PC-3 (cell line): ENCODE results near the gene SULT1C4. TPM values are rescaled to one million over a fixed set of nuclear protein-coding genes. Genes with fewer than 3 reads are reported as not detected.

Experiments used
- ATAC-seq: fragments of 200-7000 bp; cut with Tn5 transposase; 2 replicates; pipeline ENCODE4 v1.9.1; 2020; ENCODE audit warnings: mild to moderate bottlenecking, moderate library complexity
- BruUV-seq: library from RNA; stranded (reverse); fragments of 400-500 nt; replicated peaks from 2 replicates; lab custom pipeline; 2021; lab: Mats Ljungman, UMichigan
- CTCF ChIA-PET: fragments of 300-600 bp; sonication (Branson Sonifier 250); formaldehyde crosslinking; loops from one replicate; lab custom pipeline; 2022; ENCODE audit warnings: antibody characterized with exemption; lab: Charles Lee
- POLR2A ChIA-PET: fragments of 300-600 bp; sonication (Branson Sonifier 250); formaldehyde crosslinking; loops from one replicate; lab custom pipeline; 2022; ENCODE audit warnings: antibody characterized with exemption; ENCODE audit not compliant: unreplicated experiment; lab: Charles Lee
- DNase-seq: peaks from one replicate; pipeline ENCODE4 v3.0.0-alpha.2; 2015
- H2AFZ ChIP-seq: fragments of 300-600 bp; sonication (generic); 2 replicates; pipeline ENCODE4 v1.6.0; 2016; ENCODE audit warnings: antibody characterized with exemption, low read length
- H3F3A ChIP-seq: fragments of 300-600 bp; sonication (generic); one replicate; pipeline ENCODE4 v1.6.0; 2017; ENCODE audit warnings: antibody characterized with exemption, low read length, control low read depth, mild to moderate bottlenecking; ENCODE audit not compliant: unreplicated experiment
- H3K27ac ChIP-seq: fragments of 300-600 bp; sonication (generic); 2 replicates; pipeline ENCODE4 v1.5.1; 2016; ENCODE audit warnings: mild to moderate bottlenecking, low read length
- H3K27me3 ChIP-seq: fragments of 300-600 bp; sonication (generic); 2 replicates; pipeline ENCODE4 v1.6.1; 2016; ENCODE audit warnings: low read length, mixed read lengths
- H3K36me3 ChIP-seq: fragments of 300-600 bp; sonication (generic); 2 replicates; pipeline ENCODE4 v1.6.1; 2016; ENCODE audit warnings: low read depth, mixed run types, low read length, mixed read lengths
- H3K4me1 ChIP-seq: fragments of 300-600 bp; sonication (generic); 2 replicates; pipeline ENCODE4 v1.5.1; 2016; ENCODE audit warnings: low read length; ENCODE audit not compliant: insufficient read depth
- H3K4me2 ChIP-seq: fragments of 300-600 bp; sonication (generic); 2 replicates; pipeline ENCODE4 v1.6.0; 2016; ENCODE audit warnings: low read length
- H3K4me3 ChIP-seq: fragments of 300-600 bp; sonication (generic); 2 replicates; pipeline ENCODE4 v1.5.1; 2016; ENCODE audit warnings: mild to moderate bottlenecking, low read length, mixed read lengths
- H3K79me2 ChIP-seq: fragments of 300-600 bp; sonication (generic); 2 replicates; pipeline ENCODE4 v1.6.1; 2017; ENCODE audit warnings: low read length, mixed read lengths
- H3K9ac ChIP-seq: fragments of 300-600 bp; sonication (generic); 2 replicates; pipeline ENCODE4 v1.6.0; 2016; ENCODE audit warnings: mild to moderate bottlenecking, low read length
- H3K9me2 ChIP-seq: fragments of 300-600 bp; sonication (generic); replicated peaks from 2 replicates; pipeline ENCODE4 v1.6.1; 2016; ENCODE audit warnings: mixed run types, low read length, mixed read lengths
- H3K9me3 ChIP-seq: fragments of 300-600 bp; sonication (generic); 2 replicates; pipeline ENCODE4 v1.6.1; 2016; ENCODE audit warnings: low read length, mixed read lengths
- H4K20me1 ChIP-seq: fragments of 300-600 bp; sonication (generic); 2 replicates; pipeline ENCODE4 v1.6.1; 2016; ENCODE audit warnings: low read length, mixed read lengths
- CTCF ChIP-seq: fragments of 300-600 bp; sonication (generic); conservative IDR thresholded peaks from 2 replicates; pipeline ENCODE4 v1.5.1; 2017; ENCODE audit warnings: antibody characterized with exemption, low read depth, mild to moderate bottlenecking, low read length
- EZH2 ChIP-seq: fragments of 300-600 bp; sonication (generic); IDR thresholded peaks from one replicate; pipeline ENCODE4 v1.6.1; 2017; ENCODE audit warnings: antibody characterized with exemption, mild to moderate bottlenecking, low read length; ENCODE audit not compliant: unreplicated experiment
- EZH2phosphoT487 ChIP-seq: fragments of 300-600 bp; sonication (generic); IDR thresholded peaks from 2 replicates; pipeline ENCODE4 v1.6.1; 2018; ENCODE audit warnings: mild to moderate bottlenecking, antibody characterized with exemption, low read length, borderline replicate concordance
- intact Hi-C: fragments of 100-400 bp; cut with micrococcal nuclease; formaldehyde crosslinking; loops from 2 replicates; pipeline ENCODE4 v1.9.0; 2023
- total RNA-seq: library from RNA; depleted of rRNA; stranded (reverse); fragments of >200 nt; gene quantifications from 2 replicates; pipeline ENCODE4 v1.2.3, GENCODE V29; 2014

SULT1C4 gene
- total RNA-seq, 1 experiment from 2014 or later = not detected

GRCh38 chr2:108396845-108397244, 19.1 kb downstream of the SULT1C4 start:
- Histone ChIP-seq H3K4me2 (no peak overlapping the region), H3K27me3 (no peaks in the 10 kb centered on the region), H3K9ac (no peak overlapping the region), H3K9me3 (peaks cover 4% of the 10 kb centered on the region; the same call in 1 of the 2 replicates), H3K79me2 (no peaks in the 10 kb centered on the region), H4K20me1 (no peaks in the 10 kb centered on the region), H3K4me3 (no peak overlapping the region), H3K27ac (no peak overlapping the region), H3K9me2 (no peaks in the 10 kb centered on the region), H3K36me3 (no peaks in the 10 kb centered on the region), H3K4me1 (no peaks in the 10 kb centered on the region), H2AFZ (0 out of 2 replicates have a peak overlapping the region, but pooled peaks have one; percentile 3), H3F3A (no peaks in the 10 kb centered on the region)
- peak; percentile 67 for DNase-seq
- ChIA-PET POLR2A (no interaction called here), CTCF (no interaction called here)
- BruUV-seq = no TSS peak
- intact Hi-C loops = loop anchor here (2.0 to 5.0 kb wide), 2 partner anchors 45 to 188 kb away; no protein-coding TSS in a partner anchor
- peak; percentile 22; the same call in 1 of the 2 replicates for ATAC-seq
- TF ChIP-seq EZH2phosphoT487 = no peak
- peak; percentile 74 for TF ChIP-seq CTCF

- no peaks in the 10 kb centered on the region for H3K9me3 ChIP-seq
- H3K9ac ChIP-seq = no peak overlapping the region
- ATAC-seq (no peak), DNase-seq (no peak)
- H3K27ac ChIP-seq = no peak overlapping the region
- H3K9me2 ChIP-seq = no peaks in the 10 kb centered on the region
- H4K20me1 ChIP-seq = no peaks in the 10 kb centered on the region
- POLR2A ChIA-PET = no interaction called here
- no TSS peak for BruUV-seq
- TF ChIP-seq CTCF (no peak), EZH2 (no peak), EZH2phosphoT487 (no peak)
- no peak overlapping the region for H3K4me3 ChIP-seq
- H3K4me2 ChIP-seq = no peak overlapping the region
- intact Hi-C loops = loop anchor here (5.0 kb wide), 1 partner anchor 47 kb away; no protein-coding TSS in a partner anchor
- no peaks in the 10 kb centered on the region for H3K36me3 ChIP-seq
- H2AFZ ChIP-seq = no peak overlapping the region
- CTCF ChIA-PET = no interaction called here
- no peaks in the 10 kb centered on the region for H3F3A ChIP-seq
- no peaks in the 10 kb centered on the region for H3K4me1 ChIP-seq
- no peaks in the 10 kb centered on the region for H3K27me3 ChIP-seq
- H3K79me2 ChIP-seq = no peaks in the 10 kb centered on the region
These were observed 21.7 kb downstream of the SULT1C4 start for GRCh38 chr2:108399479-108399878.

- POLR2A ChIA-PET = no interaction called here
- BruUV-seq = no TSS peak
These were observed 24.0 kb downstream of the SULT1C4 start for GRCh38 chr2:108401800-108402199.

More at GRCh38 chr2:108401800-108402199, 24.0 kb downstream of the SULT1C4 start:
- Histone ChIP-seq H3K4me3 (no peak overlapping the region), H3K9me2 (no peaks in the 10 kb centered on the region), H4K20me1 (no peaks in the 10 kb centered on the region), H3K9ac (no peak overlapping the region), H3K9me3 (peaks cover 8% of the 10 kb centered on the region; the same call in 1 of the 2 replicates), H3K27me3 (no peaks in the 10 kb centered on the region), H3K4me1 (no peaks in the 10 kb centered on the region), H3K36me3 (no peaks in the 10 kb centered on the region), H3K79me2 (no peaks in the 10 kb centered on the region), H3K4me2 (no peak overlapping the region), H3F3A (no peaks in the 10 kb centered on the region), H3K27ac (no peak overlapping the region), H2AFZ (no peak overlapping the region)
- ATAC-seq = no peak
- intact Hi-C loops = no loop called here
- DNase-seq = no peak
- TF ChIP-seq CTCF (no peak), EZH2phosphoT487 (no peak), EZH2 (no peak)
- CTCF ChIA-PET = no interaction called here
